IMR-90 (cell line): ENCODE results near the gene CCDC27. TPM values are rescaled to one million over a fixed set of nuclear protein-coding genes. Genes with fewer than 3 reads are reported as not detected.

Experiments used
- ATAC-seq: fragments of 200-7000 bp; cut with Tn5 transposase; 2 replicates; pipeline ENCODE4 v1.9.1; 2020; ENCODE audit warnings: low read depth, mild to moderate bottlenecking, moderate library complexity
- BruUV-seq: library from RNA; stranded (reverse); fragments of 400-500 nt; replicated peaks from 2 replicates; lab custom pipeline; 2021; lab: Mats Ljungman, UMichigan
- CTCF ChIA-PET: fragments of 300-600 bp; formaldehyde crosslinking; extraction: SDS; loops from one replicate; lab custom pipeline; 2021; ENCODE audit warnings: antibody characterized with exemption; lab: Yijun Ruan, JAX
- POLR2A ChIA-PET: fragments of 300-600 bp; sonication (Branson Sonifier 250); formaldehyde crosslinking; loops from one replicate; lab custom pipeline; 2022; ENCODE audit warnings: antibody characterized with exemption; ENCODE audit not compliant: unreplicated experiment; lab: Charles Lee
- DNase-seq: peaks from one replicate; pipeline ENCODE4 v3.0.0; 2013
- H2AFZ ChIP-seq: replicated peaks from 2 replicates; pipeline ENCODE3; 2013; ENCODE audit warnings: low read length, mild to moderate bottlenecking; ENCODE audit not compliant: poor library complexity
- H2AK5ac ChIP-seq: 2 replicates; pipeline ENCODE4 v1.6.1; 2013; ENCODE audit warnings: low read depth, low read length, inconsistent platforms
- H2AK9ac ChIP-seq: replicated peaks from 2 replicates; pipeline ENCODE3; 2013; ENCODE audit warnings: mild to moderate bottlenecking, low read depth, low read length, moderate library complexity; ENCODE audit not compliant: poor library complexity
- H2BK120ac ChIP-seq: 2 replicates; pipeline ENCODE4 v1.6.1; 2013; ENCODE audit warnings: low read depth, low read length, inconsistent platforms
- H2BK15ac ChIP-seq: 3 replicates; pipeline ENCODE4 v1.6.1; 2013; ENCODE audit warnings: low read depth, low read length, inconsistent platforms
- H2BK20ac ChIP-seq: 2 replicates; pipeline ENCODE4 v1.6.1; 2013; ENCODE audit warnings: low read depth, mild to moderate bottlenecking, inconsistent platforms, low read length, moderate library complexity
- H2BK5ac ChIP-seq: 2 replicates; pipeline ENCODE4 v1.6.1; 2013; ENCODE audit warnings: mild to moderate bottlenecking, low read depth, low read length, inconsistent platforms; ENCODE audit not compliant: poor library complexity, severe bottlenecking
- H3K14ac ChIP-seq: replicated peaks from 2 replicates; pipeline ENCODE4 v1.6.1; 2013; ENCODE audit warnings: low read depth, low read length, inconsistent platforms
- H3K18ac ChIP-seq: 2 replicates; pipeline ENCODE4 v1.6.1; 2013; ENCODE audit warnings: low read depth, low read length, control low read depth
- H3K23ac ChIP-seq: 2 replicates; pipeline ENCODE4 v1.6.1; 2013; ENCODE audit warnings: low read depth, low read length, inconsistent platforms
- H3K27ac ChIP-seq: 2 replicates; pipeline ENCODE4 v1.5.1; 2013; ENCODE audit warnings: mild to moderate bottlenecking, control low read depth, low read length; ENCODE audit not compliant: insufficient read depth
- H3K27me3 ChIP-seq: 2 replicates; pipeline ENCODE4 v1.6.1; 2013; ENCODE audit warnings: low read length; ENCODE audit not compliant: control insufficient read depth, insufficient read depth
- H3K36me3 ChIP-seq: 2 replicates; pipeline ENCODE4 v1.6.1; 2013; ENCODE audit warnings: low read length, mixed read lengths; ENCODE audit not compliant: control insufficient read depth, insufficient read depth
- H3K4ac ChIP-seq: 2 replicates; pipeline ENCODE4 v1.6.1; 2013; ENCODE audit warnings: low read depth, low read length, inconsistent platforms
- H3K4me1 ChIP-seq: 2 replicates; pipeline ENCODE4 v1.6.1; 2013; ENCODE audit warnings: low read length, mixed read lengths; ENCODE audit not compliant: control insufficient read depth, insufficient read depth
- H3K4me2 ChIP-seq: 2 replicates; pipeline ENCODE4 v1.6.1; 2013; ENCODE audit warnings: low read depth, mild to moderate bottlenecking, control low read depth, low read length, moderate library complexity
- H3K4me3 ChIP-seq: 2 replicates; pipeline ENCODE4 v1.5.1; 2013; ENCODE audit warnings: low read depth, mild to moderate bottlenecking, control low read depth, low read length, moderate library complexity; ENCODE audit not compliant: insufficient read depth
- H3K56ac ChIP-seq: 2 replicates; pipeline ENCODE4 v1.6.1; 2013; ENCODE audit warnings: low read length, inconsistent platforms; ENCODE audit not compliant: insufficient read depth; ENCODE audit errors: extremely low read depth
- H3K79me1 ChIP-seq, 2 experiments: 2 replicates each; pipeline ENCODE4 v1.6.1; 2013; ENCODE audit warnings: low read length in 2 of 2, inconsistent platforms in 1 of 2, low read depth in 1 of 2
- H3K9ac ChIP-seq: 2 replicates; pipeline ENCODE4 v1.6.1; 2013; ENCODE audit warnings: low read depth, low read length, control low read depth
- H3K9me1 ChIP-seq: 2 replicates; pipeline ENCODE4 v1.6.1; 2013; ENCODE audit warnings: low read length, inconsistent platforms; ENCODE audit not compliant: insufficient read depth
- H3K9me3 ChIP-seq: 2 replicates; pipeline ENCODE4 v1.6.1; 2013; ENCODE audit warnings: low read length; ENCODE audit not compliant: control insufficient read depth, insufficient read depth
- H4K20me1 ChIP-seq: 2 replicates; pipeline ENCODE4 v1.6.1; 2013; ENCODE audit warnings: low read length, inconsistent platforms; ENCODE audit not compliant: insufficient read depth
- H4K5ac ChIP-seq: 2 replicates; pipeline ENCODE4 v1.6.1; 2013; ENCODE audit warnings: mild to moderate bottlenecking, low read depth, low read length, control low read depth
- H4K8ac ChIP-seq, 2 experiments: 2 replicates each; pipeline ENCODE4 v1.6.1; 2013; ENCODE audit warnings: low read depth in 2 of 2, low read length in 2 of 2, control low read depth in 1 of 2, inconsistent platforms in 1 of 2
- H4K91ac ChIP-seq: 2 replicates; pipeline ENCODE4 v1.6.1; 2013; ENCODE audit warnings: low read depth, low read length, inconsistent platforms; ENCODE audit not compliant: insufficient read depth
- BHLHE40 ChIP-seq: fragments of 150-350 bp; IDR thresholded peaks from 2 replicates; pipeline ENCODE4 v1.6.1; 2016; ENCODE audit warnings: mild to moderate bottlenecking, low read depth, low read length
- CEBPB ChIP-seq: IDR thresholded peaks from 2 replicates; pipeline ENCODE4 v1.6.1; 2012; ENCODE audit warnings: low read depth, low read length, improper control_type of control experiment
- CHD1 ChIP-seq: IDR thresholded peaks from 2 replicates; pipeline ENCODE4 v1.6.1; 2012; ENCODE audit warnings: low read depth, low read length, improper control_type of control experiment
- FOS ChIP-seq: fragments of 150-350 bp; IDR thresholded peaks from 2 replicates; pipeline ENCODE4 v1.6.1; 2016; ENCODE audit warnings: low read depth, low read length
- MAFK ChIP-seq: IDR thresholded peaks from 2 replicates; pipeline ENCODE4 v1.6.1; 2012; ENCODE audit warnings: low read depth, low read length, improper control_type of control experiment
- MAZ ChIP-seq: IDR thresholded peaks from 2 replicates; pipeline ENCODE4 v1.6.1; 2012; ENCODE audit warnings: low read depth, mild to moderate bottlenecking, low read length, improper control_type of control experiment, moderate library complexity, borderline replicate concordance
- MXI1 ChIP-seq: IDR thresholded peaks from 2 replicates; pipeline ENCODE4 v1.6.1; 2012; ENCODE audit warnings: low read depth, mild to moderate bottlenecking, low read length, moderate library complexity, borderline replicate concordance
- NFE2L2 ChIP-seq: fragments of 150-350 bp; IDR thresholded peaks from 2 replicates; pipeline ENCODE4 v1.6.1; 2016; ENCODE audit warnings: low read depth, mild to moderate bottlenecking, low read length
- POLR2A ChIP-seq: IDR thresholded peaks from 2 replicates; pipeline ENCODE4 v1.6.1; 2012; ENCODE audit warnings: mild to moderate bottlenecking, low read depth, low read length
- RAD21 ChIP-seq: IDR thresholded peaks from 2 replicates; pipeline ENCODE4 v1.6.1; 2012; ENCODE audit warnings: low read length, improper control_type of control experiment
- RCOR1 ChIP-seq: IDR thresholded peaks from 2 replicates; pipeline ENCODE4 v1.6.1; 2012; ENCODE audit warnings: mild to moderate bottlenecking, low read length, improper control_type of control experiment; ENCODE audit not compliant: insufficient replicate concordance
- RFX5 ChIP-seq: IDR thresholded peaks from 2 replicates; pipeline ENCODE4 v1.8.0; 2012; ENCODE audit warnings: low read depth, mild to moderate bottlenecking, low read length, moderate library complexity
- SMC3 ChIP-seq: fragments of 150-350 bp; IDR thresholded peaks from 2 replicates; pipeline ENCODE4 v1.6.1; 2016; ENCODE audit warnings: low read depth, mild to moderate bottlenecking, antibody characterized with exemption, low read length, moderate library complexity
- whole genome bisulfite sequencing, 2 experiments: methylation state at CpG; one replicate each; pipeline versions ENCODE4 v1.1.5 to v1.1.7; 2013; ENCODE audit warnings: missing lambda C conversion rate in 2 of 2; ENCODE audit not compliant: insufficient read length in 1 of 2; ENCODE audit errors: extremely low coverage in 2 of 2; 5-methylcytosine and 5-hydroxymethylcytosine counted together
- dilution Hi-C: fragments of 300-500 bp; cut with HindIII; formaldehyde crosslinking; loops from one replicate; pipeline ENCODE4 v1.14.3; 2018; ENCODE audit warnings: low sequenced_read_pairs; ENCODE audit not compliant: unreplicated experiment
- in situ Hi-C: fragments of 300-500 bp; cut with MboI; formaldehyde crosslinking; loops from 3 replicates; pipeline ENCODE4 v1.14.3; 2019; ENCODE audit warnings: low sequenced_read_pairs, inconsistent platforms, mixed read lengths
- intact Hi-C: fragments of 100-400 bp; cut with micrococcal nuclease; formaldehyde crosslinking; loops from 2 replicates; pipeline ENCODE4 v1.10.0; 2022
- polyA plus RNA-seq, 3 experiments: library from polyadenylated mRNA; depleted of rRNA; stranded (reverse); fragments of >200 nt; gene quantifications; 2 replicates each; pipeline ENCODE4 v1.2.3, GENCODE V29; 2012; ENCODE audit warnings: low replicate concordance in 1 of 3
- total RNA-seq: library from RNA; depleted of rRNA; stranded (reverse); fragments of >200 nt; gene quantifications from 2 replicates; pipeline ENCODE4 v1.2.3, GENCODE V29; 2012
- TF ChIP-seq, protein P1 (sequence below): fragments of 150-350 bp; IDR thresholded peaks from 2 replicates; pipeline ENCODE4 v1.6.1; 2017; ENCODE audit warnings: mild to moderate bottlenecking, antibody characterized with exemption, low read length, low read depth
- TF ChIP-seq, protein P2 (sequence below): conservative IDR thresholded peaks from 2 replicates; pipeline ENCODE4 v1.5.1; 2012; ENCODE audit warnings: mild to moderate bottlenecking, low read depth, low read length, improper control_type of control experiment
- TF ChIP-seq, protein P3 (sequence below): fragments of 150-350 bp; IDR thresholded peaks from 2 replicates; pipeline ENCODE4 v1.6.1; 2016; ENCODE audit warnings: low read depth, mild to moderate bottlenecking, low read length, moderate library complexity, borderline replicate concordance

CCDC27 gene
- total and polyA plus RNA-seq, 2 of the 4 experiments (the other 2 are of a cell fraction): not detected

DNA sequence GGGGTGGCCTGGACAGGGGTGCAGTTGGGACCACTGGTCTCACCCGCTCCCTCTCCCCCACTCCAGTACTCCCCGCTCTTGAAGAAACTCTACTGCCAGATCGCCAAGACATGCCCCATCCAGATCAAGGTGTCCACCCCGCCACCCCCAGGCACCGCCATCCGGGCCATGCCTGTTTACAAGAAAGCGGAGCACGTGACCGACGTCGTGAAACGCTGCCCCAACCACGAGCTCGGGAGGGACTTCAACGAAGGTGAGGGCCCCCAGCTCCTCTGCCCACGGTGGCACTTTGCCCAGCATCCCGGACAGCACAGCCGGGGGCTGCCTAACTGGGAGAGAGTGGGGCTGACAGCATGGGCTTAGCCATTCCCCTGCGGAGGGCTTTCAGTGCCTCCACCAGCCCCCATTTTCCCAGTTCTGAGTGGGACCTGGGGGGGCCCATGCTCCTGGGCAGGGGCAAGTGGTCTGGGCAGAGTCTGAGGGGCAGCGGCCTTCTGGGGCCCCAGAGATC, 30.2 kb upstream of the CCDC27 start:
- Histone ChIP-seq H3K23ac (no peak overlapping the region), H3K4me1 (no peaks in the 10 kb centered on the region), H3K9me1 (no peaks in the 10 kb centered on the region), H2BK120ac (no peak overlapping the region), H3K18ac (no peak overlapping the region), H3K56ac (no peak overlapping the region), H4K5ac (no peak overlapping the region), H2AK9ac (no peak overlapping the region), H3K4ac (no peak overlapping the region), H2BK20ac (no peak overlapping the region), H3K14ac (no peak overlapping the region), H3K36me3 (no peaks in the 10 kb centered on the region), H4K8ac (no peak overlapping the region), H3K27me3 (peaks cover 7% of the 10 kb centered on the region), H2AK5ac (no peak overlapping the region), H3K4me3 (no peak overlapping the region), H2AFZ (no peak overlapping the region), H3K9me3 (no peaks in the 10 kb centered on the region), H4K20me1 (no peaks in the 10 kb centered on the region), H2BK5ac (no peak overlapping the region), H4K91ac (no peak overlapping the region), H3K4me2 (no peak overlapping the region), H3K79me1 (no peaks in the 10 kb centered on the region), H3K9ac (no peak overlapping the region), H3K27ac (no peak overlapping the region), H2BK15ac (no peak overlapping the region)
- no TSS peak for BruUV-seq
- DNase-seq (no peak), ATAC-seq (no peak)
- WGBS, 2 experiments: 68% methylated on average over 12 of the region's 20 CpGs; no CpG with 5 or more reads in 1 of the 2 experiments
- intact Hi-C loops: loop anchor here (5.0 to 10.0 kb wide), 3 partner anchors 157 to 270 kb away; partner anchors contain the start of gene ARHGEF16
- TF ChIP-seq MAFK (no peak), RAD21 (no peak), SMC3 (no peak), MAZ (no peak), BHLHE40 (no peak), POLR2A (no peak), MXI1 (no peak), RCOR1 (no peak), CHD1 (no peak), FOS (no peak), RFX5 (no peak), CEBPB (no peak), NFE2L2 (no peak)
- TF ChIP-seq, protein P1, sequence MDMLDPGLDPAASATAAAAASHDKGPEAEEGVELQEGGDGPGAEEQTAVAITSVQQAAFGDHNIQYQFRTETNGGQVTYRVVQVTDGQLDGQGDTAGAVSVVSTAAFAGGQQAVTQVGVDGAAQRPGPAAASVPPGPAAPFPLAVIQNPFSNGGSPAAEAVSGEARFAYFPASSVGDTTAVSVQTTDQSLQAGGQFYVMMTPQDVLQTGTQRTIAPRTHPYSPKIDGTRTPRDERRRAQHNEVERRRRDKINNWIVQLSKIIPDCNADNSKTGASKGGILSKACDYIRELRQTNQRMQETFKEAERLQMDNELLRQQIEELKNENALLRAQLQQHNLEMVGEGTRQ: no peak
- TF ChIP-seq, protein P2, sequence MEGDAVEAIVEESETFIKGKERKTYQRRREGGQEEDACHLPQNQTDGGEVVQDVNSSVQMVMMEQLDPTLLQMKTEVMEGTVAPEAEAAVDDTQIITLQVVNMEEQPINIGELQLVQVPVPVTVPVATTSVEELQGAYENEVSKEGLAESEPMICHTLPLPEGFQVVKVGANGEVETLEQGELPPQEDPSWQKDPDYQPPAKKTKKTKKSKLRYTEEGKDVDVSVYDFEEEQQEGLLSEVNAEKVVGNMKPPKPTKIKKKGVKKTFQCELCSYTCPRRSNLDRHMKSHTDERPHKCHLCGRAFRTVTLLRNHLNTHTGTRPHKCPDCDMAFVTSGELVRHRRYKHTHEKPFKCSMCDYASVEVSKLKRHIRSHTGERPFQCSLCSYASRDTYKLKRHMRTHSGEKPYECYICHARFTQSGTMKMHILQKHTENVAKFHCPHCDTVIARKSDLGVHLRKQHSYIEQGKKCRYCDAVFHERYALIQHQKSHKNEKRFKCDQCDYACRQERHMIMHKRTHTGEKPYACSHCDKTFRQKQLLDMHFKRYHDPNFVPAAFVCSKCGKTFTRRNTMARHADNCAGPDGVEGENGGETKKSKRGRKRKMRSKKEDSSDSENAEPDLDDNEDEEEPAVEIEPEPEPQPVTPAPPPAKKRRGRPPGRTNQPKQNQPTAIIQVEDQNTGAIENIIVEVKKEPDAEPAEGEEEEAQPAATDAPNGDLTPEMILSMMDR: no peak
- TF ChIP-seq, protein P3, sequence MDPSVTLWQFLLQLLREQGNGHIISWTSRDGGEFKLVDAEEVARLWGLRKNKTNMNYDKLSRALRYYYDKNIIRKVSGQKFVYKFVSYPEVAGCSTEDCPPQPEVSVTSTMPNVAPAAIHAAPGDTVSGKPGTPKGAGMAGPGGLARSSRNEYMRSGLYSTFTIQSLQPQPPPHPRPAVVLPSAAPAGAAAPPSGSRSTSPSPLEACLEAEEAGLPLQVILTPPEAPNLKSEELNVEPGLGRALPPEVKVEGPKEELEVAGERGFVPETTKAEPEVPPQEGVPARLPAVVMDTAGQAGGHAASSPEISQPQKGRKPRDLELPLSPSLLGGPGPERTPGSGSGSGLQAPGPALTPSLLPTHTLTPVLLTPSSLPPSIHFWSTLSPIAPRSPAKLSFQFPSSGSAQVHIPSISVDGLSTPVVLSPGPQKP: no peak
- ChIA-PET CTCF (no interaction called here), POLR2A (no interaction called here)
- dilution Hi-C loops: no loop called here
- in situ Hi-C loops: no loop called here
